Measurements from ENCODE around the gene ZNF710.
"Not testable (repeated sequence)": the region's sequence is repeated elsewhere in the genome, so short reads cannot be mapped to it uniquely, and the experiment has no call there.

- TF ChIP-seq CTCF (IDR thresholded peaks at IDR 0.05 in 8 of 11, conservative IDR thresholded peaks at IDR 0.05 in 3 of 11); POLR2AphosphoS5 (IDR thresholded peaks at IDR 0.05); POLR2A (IDR thresholded peaks at IDR 0.05): not testable (repeated sequence)
Measured at GRCh38 chr15:90108038-90108437, 106.9 kb downstream of the ZNF710 start.
